ENCODE measurements around the gene ATP8B1. TPM values are rescaled to one million over a fixed set of nuclear protein-coding genes. Genes with fewer than 3 reads are reported as not detected.

The ATP8B1 gene
- polyA plus RNA-seq, 3 donors = 23.1 to 32.7 (median 31.3) TPM

DNA sequence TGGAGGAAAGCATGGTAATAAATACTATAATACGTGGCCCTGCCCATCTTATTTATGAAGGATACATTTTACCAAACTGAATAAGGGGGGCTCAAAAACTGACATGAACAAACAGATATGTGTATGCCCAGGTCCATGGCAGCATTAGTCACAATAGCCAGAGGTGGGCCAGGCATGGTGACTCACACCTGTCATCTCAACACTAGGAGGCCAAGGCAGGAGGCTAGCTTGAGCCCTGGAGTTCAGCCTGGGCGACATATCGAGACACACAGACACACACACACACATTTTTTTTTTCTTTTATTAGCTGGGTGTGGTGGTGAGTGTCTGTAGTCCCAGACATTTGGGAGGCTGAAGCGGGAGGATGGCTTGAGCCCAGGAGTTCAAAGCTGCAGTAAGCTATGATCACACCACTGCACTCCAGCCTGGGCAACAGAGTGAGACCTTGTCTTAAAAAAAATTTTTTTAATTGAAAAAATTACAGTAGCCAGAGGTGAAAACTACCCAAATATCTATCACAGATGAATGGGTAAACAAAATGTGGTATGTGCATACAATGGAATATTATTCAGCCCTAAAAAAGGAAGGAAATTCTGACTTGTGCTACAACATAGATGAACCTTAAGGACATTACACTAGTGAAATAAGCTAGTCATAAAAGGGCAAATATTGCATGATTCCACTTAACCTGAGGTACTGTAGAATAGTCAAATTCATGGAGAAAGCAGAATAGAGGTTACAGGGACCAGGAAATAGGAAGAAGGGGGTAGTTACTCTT is 8.0 kb downstream of the ATP8B1 start:
- no peak for DNase-seq (ENCODE audit: low read depth in 3 of 3, low spot score in 2 of 3)

DNA sequence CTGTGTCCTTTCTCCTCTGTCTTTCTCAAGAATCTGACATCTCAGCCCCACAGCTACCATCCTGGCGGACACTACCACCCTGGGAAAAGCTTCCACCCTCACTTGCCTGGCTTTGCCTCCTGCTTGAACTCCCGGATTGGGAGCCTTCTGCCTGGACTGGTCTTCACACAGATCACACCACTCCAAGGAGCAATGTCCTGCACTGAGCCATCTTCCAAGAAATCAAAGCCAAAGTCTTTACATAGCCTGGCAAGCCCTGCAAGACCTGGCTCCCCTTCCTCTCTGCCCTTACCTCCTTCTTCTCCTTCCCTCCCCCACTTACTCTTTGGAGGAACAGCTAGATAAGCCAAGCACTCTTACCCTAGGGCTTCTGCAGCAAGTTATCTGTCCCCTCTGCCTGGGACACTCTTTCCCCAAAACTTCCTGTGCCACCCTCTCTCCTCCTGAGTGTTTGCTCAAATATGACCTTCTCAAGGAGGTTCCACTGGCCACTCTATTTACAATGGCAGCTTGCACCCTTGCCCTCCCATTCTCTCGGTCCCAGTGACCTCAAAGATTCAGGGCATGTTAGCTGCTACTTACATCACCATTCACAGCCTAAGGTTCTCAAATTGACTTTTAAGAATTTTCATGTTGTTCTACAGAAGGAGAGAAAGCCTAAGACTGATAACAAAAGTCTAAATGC is 9.7 kb downstream of the ATP8B1 start:
- DNase-seq (ENCODE audit: low read depth in 3 of 3, low spot score in 2 of 3) = no peak

DNA sequence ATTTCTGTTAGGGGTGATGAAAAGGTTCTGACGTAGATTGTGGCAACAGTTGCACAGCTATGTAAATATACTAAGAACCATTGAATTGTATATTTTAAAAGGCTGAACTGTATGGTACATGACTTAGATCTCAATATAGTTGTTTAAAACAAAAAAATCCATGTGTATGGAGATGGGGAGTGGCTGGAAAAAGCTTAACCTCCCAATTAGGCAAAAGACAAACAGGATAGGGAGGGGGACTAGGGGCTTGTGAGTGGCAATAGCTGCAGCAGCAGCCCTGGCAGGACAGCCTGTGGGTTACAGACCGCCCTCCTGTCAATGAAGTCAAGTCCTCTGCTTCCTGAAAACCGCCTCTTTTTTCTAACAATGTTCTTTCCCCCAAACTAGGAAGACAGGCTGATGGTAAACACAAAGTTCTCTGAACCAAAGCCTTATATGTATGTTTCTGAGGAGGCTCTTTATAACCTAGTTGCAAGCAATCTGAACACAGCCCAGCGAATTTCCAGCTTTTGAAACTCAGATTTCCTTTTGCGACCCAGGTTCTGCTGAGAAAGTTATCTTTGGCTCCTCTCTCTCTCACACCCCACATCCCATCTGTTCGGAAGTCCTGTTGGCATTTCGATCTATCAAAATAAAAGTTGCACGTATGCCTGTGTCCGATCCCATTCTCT is 10.3 kb downstream of the ATP8B1 start:
- DNase-seq (ENCODE audit: low read depth in 3 of 3, low spot score in 2 of 3) = no peak

DNA sequence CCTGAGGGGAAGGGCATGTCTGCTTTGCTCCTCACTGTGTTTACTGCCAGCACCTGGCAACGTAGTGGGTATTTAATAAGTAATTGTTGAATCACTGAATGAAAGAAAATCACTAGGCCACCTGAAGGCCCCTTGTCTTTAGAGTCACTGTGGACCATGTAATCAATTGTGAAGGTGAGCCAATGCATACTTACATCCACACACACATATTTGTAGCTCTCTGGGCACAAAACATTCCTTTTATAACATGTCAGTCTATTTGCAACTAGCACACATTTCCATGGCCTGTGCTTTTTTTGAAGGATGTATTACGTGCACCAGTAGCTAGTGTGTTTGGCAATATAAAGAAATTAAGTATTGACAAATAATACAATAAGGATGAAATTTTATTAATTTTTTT is 11.2 kb downstream of the ATP8B1 start:
- DNase-seq (ENCODE audit: low read depth in 3 of 3, low spot score in 2 of 3) = no peak

DNA sequence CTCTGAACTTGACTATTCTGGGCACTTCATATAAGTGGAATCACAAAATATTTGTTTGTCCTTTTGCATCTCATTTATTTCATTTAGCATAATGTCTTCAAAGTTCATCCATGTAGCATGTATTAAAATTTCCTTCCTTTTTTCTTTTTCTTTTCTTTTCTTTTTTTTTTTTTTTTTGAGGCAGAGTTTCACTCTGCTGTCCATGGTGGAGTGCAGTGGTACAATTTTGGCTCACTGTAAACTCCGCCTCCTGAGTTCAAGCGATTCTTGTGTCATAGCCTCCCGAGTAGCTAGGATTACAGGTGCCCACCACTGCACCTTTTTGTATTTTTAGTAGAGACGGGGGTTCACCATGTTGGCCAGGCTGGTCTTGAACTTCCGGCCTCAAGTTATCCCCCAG is 11.9 kb downstream of the ATP8B1 start:
- no peak for DNase-seq (ENCODE audit: low read depth in 3 of 3, low spot score in 2 of 3)

DNA sequence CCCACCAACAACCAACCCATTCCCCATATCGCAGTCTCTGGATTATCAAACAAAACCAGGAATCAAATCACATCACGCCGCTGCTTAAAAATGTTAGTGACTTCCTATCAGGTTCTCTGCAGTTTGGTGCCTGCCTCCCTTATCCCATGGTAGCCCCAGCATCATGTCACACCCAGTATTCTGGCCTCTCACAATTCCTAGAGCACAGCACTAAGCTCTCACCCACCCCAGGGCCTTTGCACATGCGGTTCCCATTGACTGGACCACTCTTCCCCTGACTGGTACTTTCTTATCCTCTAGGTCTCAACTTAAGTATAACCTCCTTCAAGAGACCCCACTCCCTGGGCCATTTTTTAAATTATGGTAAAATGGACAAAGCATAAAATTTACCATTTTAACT is 12.8 kb downstream of the ATP8B1 start:
- DNase-seq (ENCODE audit: low read depth in 3 of 3, low spot score in 2 of 3) = no peak

DNA sequence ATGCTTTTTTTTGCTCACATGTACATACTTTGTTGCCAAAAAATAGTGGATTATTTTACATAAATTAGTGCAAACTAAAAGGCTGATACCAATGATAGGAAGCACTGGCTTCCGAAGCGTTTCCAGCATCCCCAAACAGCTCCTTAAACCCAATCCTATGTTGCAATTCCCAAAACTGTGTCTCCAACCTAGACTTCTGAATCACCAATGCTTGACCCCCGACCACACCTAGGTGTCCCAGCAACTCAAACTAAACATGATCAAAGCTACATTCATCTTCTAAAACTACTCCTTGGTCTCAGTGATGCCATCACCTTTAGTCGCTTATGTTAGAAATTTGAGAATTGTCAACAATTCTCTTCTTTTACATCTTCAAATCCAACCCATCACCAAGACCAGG is 13.4 kb downstream of the ATP8B1 start:
- no peak for DNase-seq (ENCODE audit: low read depth in 3 of 3, low spot score in 2 of 3)

DNA sequence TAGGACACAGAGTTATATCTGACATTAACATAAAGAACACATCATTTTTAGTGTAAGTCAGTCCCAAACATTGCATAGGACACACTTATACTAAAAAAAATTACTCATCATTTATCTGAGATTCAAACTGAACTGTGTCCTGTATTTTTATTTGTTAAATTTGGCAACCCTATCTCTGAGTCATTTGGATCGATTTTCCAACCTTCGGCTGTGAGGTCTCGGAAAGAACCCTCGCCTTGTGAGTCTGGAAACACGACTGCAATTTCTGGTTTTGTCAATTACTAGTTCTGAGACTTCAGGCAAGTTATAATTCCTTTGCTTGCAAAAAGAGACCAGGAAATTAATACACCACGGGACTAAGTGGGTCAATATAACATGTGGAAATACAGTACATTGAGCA is 14.0 kb downstream of the ATP8B1 start:
- DNase-seq (ENCODE audit: low read depth in 3 of 3, low spot score in 2 of 3) = no peak

DNA sequence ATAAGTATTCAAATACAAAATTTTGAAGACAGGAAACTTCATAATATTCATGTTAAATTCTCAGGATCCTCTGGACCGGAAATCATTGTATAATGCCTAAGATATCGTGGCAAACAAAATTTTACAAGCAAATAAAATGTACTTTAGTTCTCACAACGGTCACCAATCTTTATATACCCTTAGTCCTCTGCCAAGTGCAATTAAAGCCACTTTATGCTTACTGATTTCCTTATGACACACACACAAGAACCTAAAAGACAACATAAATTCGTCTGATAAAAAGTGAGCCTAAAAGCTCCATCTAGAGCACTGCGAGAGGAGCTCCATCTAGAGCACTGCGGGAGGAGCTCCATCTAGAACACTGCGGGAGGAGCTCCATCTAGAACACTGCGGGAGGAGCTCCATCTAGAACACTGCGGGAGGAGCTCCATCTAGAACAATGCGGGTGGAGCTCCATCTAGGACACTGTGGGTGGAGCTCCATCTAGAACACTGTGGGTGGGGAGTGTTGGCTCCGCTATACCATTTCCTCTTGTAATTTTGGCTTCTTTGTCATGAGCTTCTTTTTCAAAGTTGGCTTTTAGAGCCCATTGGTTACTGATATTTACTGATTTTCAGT is 15.9 kb downstream of the ATP8B1 start:
- no peak for DNase-seq (ENCODE audit: low read depth in 3 of 3, low spot score in 2 of 3)

DNA sequence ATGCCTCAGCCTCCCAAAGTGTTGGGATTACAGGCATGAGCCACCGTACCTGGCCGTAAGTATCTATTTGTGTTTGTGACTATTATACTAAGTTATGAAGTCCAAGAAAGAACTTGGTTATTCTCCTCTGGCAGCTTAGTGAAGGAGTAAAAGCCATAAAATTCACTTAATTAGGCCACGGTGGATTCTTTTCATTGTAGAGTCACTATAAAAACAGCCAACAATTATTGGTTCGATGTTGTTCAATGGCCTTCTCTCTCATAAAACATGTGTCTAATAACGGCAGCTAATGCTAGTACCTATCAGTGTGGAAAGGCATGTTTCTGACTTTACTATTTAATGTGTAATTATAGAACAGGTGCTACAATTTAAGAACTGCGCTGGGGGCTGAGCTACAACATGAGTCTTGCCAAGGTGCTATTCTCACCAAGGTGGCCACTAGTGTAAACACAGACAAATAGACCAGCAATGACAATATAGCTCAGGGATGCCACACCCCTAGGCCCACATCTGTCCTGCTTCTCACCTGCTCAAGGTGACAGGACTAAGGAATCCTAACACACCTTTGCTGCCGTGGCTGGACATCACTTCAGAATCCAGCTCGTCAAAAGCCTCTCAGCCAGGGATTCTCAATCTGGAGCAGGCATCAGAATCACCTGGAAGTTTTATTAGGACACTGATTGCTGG is 17.2 kb downstream of the ATP8B1 start:
- no peak for DNase-seq (ENCODE audit: low read depth in 3 of 3, low spot score in 2 of 3)

DNA sequence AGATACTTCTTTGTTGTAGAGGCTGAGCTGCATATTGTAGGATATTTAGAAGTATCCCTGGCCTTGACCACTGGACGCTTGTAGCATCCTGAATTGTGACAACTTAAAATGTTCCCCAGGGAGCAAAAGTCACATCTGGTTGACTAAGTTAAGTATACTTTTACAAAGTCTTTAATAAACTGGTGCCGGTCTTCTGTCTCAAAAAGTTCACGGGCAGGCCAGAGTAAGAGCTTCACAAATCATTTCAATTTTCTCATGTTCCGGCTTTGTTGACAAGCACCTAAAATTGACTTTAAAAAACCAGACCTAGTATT is 18.4 kb downstream of the ATP8B1 start:
- DNase-seq (ENCODE audit: low read depth in 3 of 3, low spot score in 2 of 3) = no peak

DNA sequence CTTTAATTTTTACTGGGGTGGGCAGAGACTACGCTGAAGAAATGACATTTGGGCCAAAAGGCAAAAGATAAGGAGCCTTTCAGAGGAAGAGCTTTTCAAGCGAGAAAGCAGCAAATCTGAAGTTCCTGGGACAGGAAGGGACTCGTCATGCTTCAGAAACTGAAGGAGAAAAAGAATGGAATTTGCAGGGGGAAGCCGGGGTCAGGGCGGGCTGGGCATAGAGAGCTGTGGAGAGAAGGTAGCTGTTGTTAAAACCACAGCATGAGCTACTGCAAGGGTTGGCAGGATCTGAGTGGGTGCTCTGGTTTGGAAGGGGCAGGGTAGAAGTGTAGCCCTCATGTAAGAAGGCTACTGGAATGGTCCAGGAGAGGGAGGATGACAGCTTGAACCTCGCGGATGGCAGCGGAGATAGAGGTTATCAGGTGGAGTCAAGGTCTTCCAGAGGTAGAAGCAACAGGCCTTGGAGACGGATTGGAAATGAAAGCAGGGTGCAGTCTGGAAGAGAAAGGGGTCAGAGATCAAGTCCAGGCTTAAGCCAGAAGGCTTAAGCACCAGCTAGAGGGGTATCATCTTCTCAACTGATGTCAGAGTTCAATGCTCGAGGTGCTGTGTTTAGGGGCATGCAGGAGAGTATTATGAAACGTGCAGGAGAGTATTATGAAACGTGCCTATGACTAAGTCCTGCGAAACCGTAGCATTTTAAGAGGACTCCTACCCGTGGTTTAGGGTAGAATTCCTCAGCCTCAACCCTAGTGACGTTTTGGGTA is 18.9 kb downstream of the ATP8B1 start:
- DNase-seq (ENCODE audit: low read depth in 3 of 3, low spot score in 2 of 3) = no peak

DNA sequence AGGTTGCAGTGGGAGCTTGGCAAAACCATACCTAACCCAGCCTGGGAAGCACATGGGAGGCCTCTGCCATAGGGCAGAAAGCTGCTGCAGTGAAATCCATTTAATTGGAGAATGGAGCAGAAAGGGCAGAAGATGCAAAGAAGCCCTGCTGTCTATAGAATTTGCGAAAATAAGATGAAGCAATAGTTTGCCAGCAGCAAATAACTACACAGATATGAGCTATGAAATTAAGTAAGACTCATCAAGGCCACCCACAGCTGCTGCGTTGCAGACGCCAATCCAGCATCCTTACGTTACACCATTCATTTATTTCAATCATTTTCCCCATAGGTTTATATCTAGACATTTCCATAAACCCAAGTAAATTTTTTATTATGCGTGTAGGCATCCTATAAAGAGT is 21.1 kb downstream of the ATP8B1 start:
- no peak for DNase-seq (ENCODE audit: low read depth in 3 of 3, low spot score in 2 of 3)

DNA sequence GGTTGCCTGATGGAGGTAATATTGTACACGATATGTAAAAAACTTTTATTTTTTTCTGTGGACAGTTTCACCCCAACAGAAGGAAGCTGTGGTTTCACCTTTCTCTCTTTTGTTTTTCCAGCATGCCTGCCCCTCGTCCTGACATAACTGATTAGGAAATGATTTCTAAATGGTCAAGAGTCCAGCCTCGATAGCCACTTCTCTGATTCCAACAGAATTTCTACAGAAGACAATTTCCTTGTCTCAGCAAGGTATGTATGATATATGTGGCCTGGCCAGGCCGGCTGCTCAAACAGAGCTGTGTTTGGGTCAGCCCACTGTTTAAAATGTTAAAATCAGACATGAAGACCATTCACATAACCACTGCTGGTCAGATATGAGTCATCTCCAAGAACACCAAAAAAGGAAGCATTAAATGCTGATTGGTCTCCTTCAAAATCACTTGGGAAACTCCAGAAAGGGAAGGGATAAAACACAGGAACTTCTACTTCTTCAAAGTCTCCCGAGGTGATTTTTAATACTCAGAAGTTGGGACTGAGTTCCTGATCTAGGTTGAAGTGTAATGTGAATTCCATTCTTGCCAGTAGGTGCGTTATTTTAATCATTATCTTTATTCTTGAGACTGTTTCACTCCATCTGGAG is 22.3 kb downstream of the ATP8B1 start:
- DNase-seq (ENCODE audit: low read depth in 3 of 3, low spot score in 2 of 3) = no peak

DNA sequence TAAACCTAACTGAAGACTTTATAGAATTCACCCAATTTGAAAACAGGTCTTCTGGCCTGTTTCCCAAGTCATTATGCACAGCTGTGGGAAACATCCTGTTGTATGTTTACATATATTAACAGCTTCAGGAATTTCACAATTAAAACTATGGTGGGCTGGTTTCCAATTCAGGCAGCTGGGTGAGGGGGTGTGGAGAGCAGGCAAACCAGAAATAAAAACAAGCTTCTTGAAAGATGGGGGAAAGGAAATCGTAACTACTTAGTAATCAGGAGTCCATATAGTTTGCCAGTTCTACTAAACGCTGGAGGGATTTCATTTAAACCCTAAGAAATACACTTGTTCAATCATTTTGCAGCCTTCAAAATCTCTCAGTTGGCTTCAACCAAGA is 22.8 kb downstream of the ATP8B1 start:
- no peak for DNase-seq (ENCODE audit: low read depth in 3 of 3, low spot score in 2 of 3)

DNA sequence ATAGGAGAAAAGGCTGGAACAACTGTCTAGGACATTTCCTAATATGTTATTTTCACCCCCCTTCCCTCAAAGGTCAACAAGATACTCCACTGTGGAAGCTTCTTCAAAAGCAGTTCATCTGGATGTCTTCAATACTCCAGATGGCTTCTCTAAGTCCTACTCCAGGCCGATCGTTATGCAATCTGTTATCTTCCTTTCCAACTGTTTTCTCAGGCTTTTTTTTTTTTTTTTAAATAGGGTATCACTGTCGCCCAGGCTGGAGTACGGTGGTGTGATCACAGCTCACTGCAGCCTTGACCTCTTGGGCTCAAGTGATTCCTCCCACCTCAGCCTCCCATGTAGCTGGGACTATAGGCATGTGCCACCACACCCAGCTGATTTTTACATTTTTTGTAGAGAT is 26.3 kb downstream of the ATP8B1 start:
- no peak for DNase-seq (ENCODE audit: low read depth in 3 of 3, low spot score in 2 of 3)

DNA sequence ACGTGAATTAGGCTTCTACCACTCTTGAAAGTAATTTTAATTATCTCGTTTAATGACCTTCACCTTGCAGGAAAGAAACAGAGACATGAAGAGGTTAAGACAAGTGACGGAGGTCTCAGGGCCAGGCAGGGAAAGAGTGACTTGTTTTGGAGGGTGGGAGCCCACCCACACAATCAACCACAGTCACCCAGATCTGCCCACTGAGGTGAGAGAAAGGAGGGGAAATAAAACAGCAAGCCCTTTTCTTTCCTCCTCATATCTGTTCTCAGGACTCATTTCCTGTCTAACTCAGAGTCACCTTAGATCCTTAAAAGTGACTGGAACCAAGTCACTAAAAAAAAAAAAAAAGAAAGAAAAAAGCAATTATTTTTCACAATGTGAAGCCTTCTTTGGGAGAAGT is 26.8 kb downstream of the ATP8B1 start:
- DNase-seq (ENCODE audit: low read depth in 3 of 3, low spot score in 2 of 3) = no peak

DNA sequence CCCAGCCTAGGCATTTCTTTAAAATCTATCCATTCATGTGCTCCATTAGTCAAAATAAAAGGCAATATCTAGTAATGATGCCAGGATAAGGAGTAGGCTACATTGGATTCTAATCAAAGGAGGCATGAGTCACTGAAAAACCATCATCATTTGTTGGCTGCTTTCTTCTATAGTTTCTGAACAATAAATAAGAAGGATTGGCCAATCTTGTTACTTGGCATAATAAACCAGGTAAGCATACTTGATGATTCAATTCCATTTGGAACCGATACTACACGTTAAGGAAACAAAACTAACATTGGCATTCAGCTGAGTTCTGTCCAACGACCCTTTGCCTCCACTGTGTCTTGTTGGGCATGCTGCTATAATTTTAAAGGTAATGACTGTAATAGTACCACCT is 27.2 kb downstream of the ATP8B1 start:
- no peak for DNase-seq (ENCODE audit: low read depth in 3 of 3, low spot score in 2 of 3)

DNA sequence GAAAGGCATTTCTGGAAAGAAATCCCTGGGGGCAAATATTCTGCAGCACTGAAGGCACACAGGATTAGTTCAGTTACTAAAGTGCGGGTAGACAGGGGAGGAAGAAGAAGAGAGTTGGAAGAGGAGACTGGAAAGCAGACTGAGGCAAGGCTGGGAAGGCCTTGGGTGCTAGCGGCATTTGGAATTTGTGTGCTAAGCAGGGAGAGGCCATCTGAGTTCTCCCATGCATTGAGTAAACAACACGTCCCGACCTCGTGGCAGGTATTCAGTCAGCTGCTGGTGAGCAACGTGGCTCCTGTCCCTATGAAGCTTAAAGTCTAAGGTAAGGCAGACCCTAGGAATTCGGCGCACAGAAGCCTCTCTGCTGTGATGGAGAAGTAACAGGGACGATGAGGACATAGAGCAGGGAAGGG is 30.7 kb downstream of the ATP8B1 start:
- DNase-seq (ENCODE audit: low read depth in 3 of 3, low spot score in 2 of 3) = no peak

DNA sequence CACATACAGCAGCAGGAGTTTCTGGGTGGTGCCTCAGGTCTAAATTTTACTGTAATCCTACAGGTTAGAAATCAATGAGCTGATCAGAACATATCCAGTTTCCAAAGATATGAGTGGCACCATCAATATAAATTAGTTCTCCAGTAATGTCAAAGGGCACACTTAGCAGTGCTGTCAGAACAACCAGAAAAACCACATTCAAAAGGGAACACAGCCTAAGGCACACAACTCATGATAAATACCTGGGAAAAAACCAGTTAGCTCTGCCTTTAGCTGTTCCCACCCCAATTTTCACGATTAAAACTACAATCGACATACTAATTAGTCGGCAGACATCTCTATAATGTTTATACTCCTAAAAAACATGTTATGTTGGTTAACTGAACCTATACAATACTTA is 31.5 kb downstream of the ATP8B1 start:
- no peak for DNase-seq (ENCODE audit: low read depth in 3 of 3, low spot score in 2 of 3)

All from right renal cortex interstitium (tissue), 3 donors.